Measurements from ENCODE around the gene SASH1. TPM values are rescaled to one million over a fixed set of nuclear protein-coding genes. Genes with fewer than 3 reads are reported as not detected.

Gene SASH1
- total RNA-seq: 49.1 TPM

GRCh38 chr6:148342350-148343046 is at the start of gene SASH1:
Gene SASH1, plus strand, starts transcription at chr6:148342838. Its CDS starts 230 bp downstream, at chr6:148343068.

Small RNAs within 50 kb of the gene (small RNA-seq; reads per million reads assigned to genes)
- not detected for gene SNRPEP6

Measured in diencephalon (tissue), 1 donor.